CD14-positive monocyte (primary cell): ENCODE results near the gene ADH4. TPM values are rescaled to one million over a fixed set of nuclear protein-coding genes. Genes with fewer than 3 reads are reported as not detected.

Source experiments
- DNase-seq, 3 donors: peaks; one replicate each; pipeline ENCODE4 v3.0.0-alpha.2; 2011 to 2022
- H2AFZ ChIP-seq: 2 replicates; pipeline ENCODE4 v1.6.0; 2012; ENCODE audit warnings: mild to moderate bottlenecking, low read depth, low read length, inconsistent platforms; ENCODE audit not compliant: insufficient read depth, poor library complexity, severe bottlenecking
- H3K27ac ChIP-seq, 2 donors: 1 replicate in 1 of 2; 2 replicates in 1 of 2; pipeline ENCODE4 v1.5.1; 2012 to 2013; ENCODE audit warnings: low read length in 2 of 2, control low read depth in 1 of 2, inconsistent platforms in 1 of 2, low read depth in 1 of 2, mild to moderate bottlenecking in 1 of 2
- H3K27me3 ChIP-seq, 2 donors: one replicate each; pipeline versions ENCODE4 v1.6.0 to v1.6.1; 2011 to 2013; ENCODE audit warnings: low read length in 2 of 2; ENCODE audit not compliant: control insufficient read depth in 2 of 2, insufficient read depth in 2 of 2
- H3K36me3 ChIP-seq, 2 donors: replicated peaks in 1 of 2; 1 replicate in 1 of 2; 2 replicates in 1 of 2; pipeline versions ENCODE4 v1.5.1 to v1.6.1; 2012 to 2013; ENCODE audit warnings: low read length in 2 of 2, control low read depth in 1 of 2, inconsistent platforms in 1 of 2, mild to moderate bottlenecking in 1 of 2; ENCODE audit not compliant: insufficient read depth in 2 of 2, control insufficient read depth in 1 of 2
- H3K4me1 ChIP-seq, 2 donors: 1 replicate in 1 of 2; 2 replicates in 1 of 2; pipeline versions ENCODE4 v1.5.1 to v1.6.1; 2012 to 2013; ENCODE audit warnings: low read length in 2 of 2, control low read depth in 1 of 2, inconsistent platforms in 1 of 2, mild to moderate bottlenecking in 1 of 2, moderate library complexity in 1 of 2; ENCODE audit not compliant: insufficient read depth in 2 of 2, control insufficient read depth in 1 of 2
- H3K4me2 ChIP-seq: replicated peaks from 2 replicates; pipeline ENCODE3; 2012; ENCODE audit warnings: low read length, moderate library complexity, mild to moderate bottlenecking; ENCODE audit not compliant: poor library complexity, severe bottlenecking; ENCODE audit errors: extremely low read depth
- H3K4me3 ChIP-seq, 3 experiments: fragments of 200-600 bp in 1 of 3; sonication (generic) in 1 of 3; replicated peaks in 1 of 3; 1 replicate in 2 of 3; 2 replicates in 1 of 3; pipeline ENCODE4 v1.5.1; 2011 to 2013; ENCODE audit warnings: low read length in 3 of 3, mild to moderate bottlenecking in 3 of 3, control low read depth in 2 of 3, low read depth in 2 of 3, inconsistent platforms in 1 of 3, moderate library complexity in 1 of 3
- H3K79me2 ChIP-seq: 2 replicates; pipeline ENCODE4 v1.6.0; 2012; ENCODE audit warnings: mild to moderate bottlenecking, control low read depth, inconsistent platforms, low read length, moderate library complexity; ENCODE audit not compliant: insufficient read depth
- H3K9ac ChIP-seq: 2 replicates; pipeline ENCODE4 v1.6.0; 2017; ENCODE audit warnings: low read length, mild to moderate bottlenecking; ENCODE audit not compliant: insufficient read depth, poor library complexity, severe bottlenecking
- H3K9me3 ChIP-seq, 2 donors: replicated peaks in 1 of 2; 1 replicate in 1 of 2; 2 replicates in 1 of 2; pipeline versions ENCODE4 v1.5.1 to v1.6.1; 2012 to 2013; ENCODE audit warnings: low read length in 2 of 2, control low read depth in 1 of 2; ENCODE audit not compliant: control insufficient read depth in 1 of 2, insufficient read depth in 1 of 2
- H4K20me1 ChIP-seq: 2 replicates; pipeline ENCODE4 v1.6.0; 2012; ENCODE audit warnings: mild to moderate bottlenecking, low read length, control low read depth, moderate library complexity; ENCODE audit not compliant: insufficient read depth
- H3K27ac Mint-ChIP-seq, 7 donors: one replicate each; pipeline ENCODE4 v1.8.0; 2020; ENCODE audit warnings: mild to moderate bottlenecking in 7 of 7, mixed read lengths in 7 of 7, moderate library complexity in 6 of 7, inconsistent platforms in 2 of 7
- H3K27me3 Mint-ChIP-seq, 3 donors: one replicate each; pipeline ENCODE4 v1.8.0; 2021 to 2022; ENCODE audit warnings: low read depth in 3 of 3, mild to moderate bottlenecking in 3 of 3, mixed read lengths in 3 of 3, moderate library complexity in 3 of 3, inconsistent platforms in 1 of 3
- H3K36me3 Mint-ChIP-seq, 2 donors: one replicate each; pipeline ENCODE4 v1.8.0; 2020; ENCODE audit warnings: mixed read lengths in 2 of 2, inconsistent platforms in 1 of 2, mild to moderate bottlenecking in 1 of 2
- H3K4me1 Mint-ChIP-seq: one replicate; pipeline ENCODE4 v1.8.0; 2020; ENCODE audit warnings: mild to moderate bottlenecking, mixed read lengths
- H3K4me3 Mint-ChIP-seq, 2 donors: one replicate each; pipeline ENCODE4 v1.8.0; 2020; ENCODE audit warnings: mild to moderate bottlenecking in 2 of 2, mixed read lengths in 2 of 2, moderate library complexity in 1 of 2
- H3K9me3 Mint-ChIP-seq, 7 donors: one replicate each; pipeline ENCODE4 v1.8.0; 2020 to 2022; ENCODE audit warnings: mixed read lengths in 7 of 7, mild to moderate bottlenecking in 6 of 7, moderate library complexity in 6 of 7, inconsistent platforms in 2 of 7
- WGBS: methylation state at CpG from one replicate; pipeline ENCODE4 v1.1.5; 2013; ENCODE audit warnings: missing lambda C conversion rate; ENCODE audit not compliant: insufficient coverage; 5-methylcytosine and 5-hydroxymethylcytosine counted together
- intact Hi-C, 2 donors: fragments of 100-400 bp; cut with micrococcal nuclease; formaldehyde crosslinking; loops; one replicate each; pipeline versions ENCODE4 v1.15.0 to v1.15.1; 2023
- polyA plus RNA-seq, 3 donors: library from polyadenylated mRNA; depleted of rRNA in 1 of 3; unstranded in 2 of 3; stranded (reverse) in 1 of 3; fragments of 300-500 nt in 2 of 3; fragments of >200 nt in 1 of 3; fragmentation: Illumina TruSeq in 2 of 3; gene quantifications; 1 replicate in 2 of 3; 2 replicates in 1 of 3; pipeline ENCODE4 v1.2.3, GENCODE V29; 2012 to 2021
- TF ChIP-seq, protein P1 (sequence below): fragments of 200-600 bp; IDR thresholded peaks from one replicate; pipeline ENCODE4 v1.8.0; 2022; ENCODE audit warnings: antibody characterized with exemption, mild to moderate bottlenecking

Gene ADH4
- polyA plus RNA-seq, 3 donors: not detected

DNA sequence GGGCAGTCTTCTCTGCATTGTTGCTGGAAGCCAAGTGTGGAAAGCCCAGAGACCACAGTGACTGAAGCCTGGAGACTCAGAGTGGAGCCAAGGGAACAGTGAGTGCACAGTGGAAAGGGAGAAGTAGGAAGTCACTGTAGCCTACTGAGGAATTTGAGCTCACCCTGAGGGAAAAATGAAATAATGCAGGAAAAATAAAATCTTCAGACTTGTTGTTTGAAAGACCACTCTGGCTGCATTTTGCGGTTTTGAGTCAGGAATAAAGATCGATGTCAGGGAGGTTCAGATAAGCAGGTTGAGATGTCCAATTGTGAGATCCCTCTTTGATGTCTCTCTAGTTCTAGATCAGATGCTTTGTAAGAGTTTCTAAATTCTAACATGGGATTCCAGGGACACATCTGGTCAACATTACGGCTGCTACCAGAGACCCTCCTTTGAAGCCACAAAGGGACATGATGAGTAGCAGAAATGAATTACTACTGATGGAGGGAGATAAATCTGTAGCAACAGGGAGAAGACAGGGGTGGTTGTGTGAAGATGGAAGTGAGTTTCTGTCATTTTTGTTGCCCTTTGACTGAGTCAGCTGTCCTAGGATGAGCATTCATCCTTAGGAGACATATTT is 8.4 kb downstream of the ADH4 start:
- H3K27ac ChIP-seq: no peak overlapping the region
- Mint-ChIP-seq H3K4me3 (no peak overlapping the region), H3K4me1 (no peaks in the 10 kb centered on the region), H3K9me3 (peaks cover 0 to 2% (median 0%) of the 10 kb centered on the region in 7 donors), H3K36me3 (no peaks in the 10 kb centered on the region), H3K27me3 (no peaks in the 10 kb centered on the region), H3K27ac (no peak overlapping the region)
- H4K20me1 ChIP-seq: no peaks in the 10 kb centered on the region
- TF ChIP-seq, protein P1, sequence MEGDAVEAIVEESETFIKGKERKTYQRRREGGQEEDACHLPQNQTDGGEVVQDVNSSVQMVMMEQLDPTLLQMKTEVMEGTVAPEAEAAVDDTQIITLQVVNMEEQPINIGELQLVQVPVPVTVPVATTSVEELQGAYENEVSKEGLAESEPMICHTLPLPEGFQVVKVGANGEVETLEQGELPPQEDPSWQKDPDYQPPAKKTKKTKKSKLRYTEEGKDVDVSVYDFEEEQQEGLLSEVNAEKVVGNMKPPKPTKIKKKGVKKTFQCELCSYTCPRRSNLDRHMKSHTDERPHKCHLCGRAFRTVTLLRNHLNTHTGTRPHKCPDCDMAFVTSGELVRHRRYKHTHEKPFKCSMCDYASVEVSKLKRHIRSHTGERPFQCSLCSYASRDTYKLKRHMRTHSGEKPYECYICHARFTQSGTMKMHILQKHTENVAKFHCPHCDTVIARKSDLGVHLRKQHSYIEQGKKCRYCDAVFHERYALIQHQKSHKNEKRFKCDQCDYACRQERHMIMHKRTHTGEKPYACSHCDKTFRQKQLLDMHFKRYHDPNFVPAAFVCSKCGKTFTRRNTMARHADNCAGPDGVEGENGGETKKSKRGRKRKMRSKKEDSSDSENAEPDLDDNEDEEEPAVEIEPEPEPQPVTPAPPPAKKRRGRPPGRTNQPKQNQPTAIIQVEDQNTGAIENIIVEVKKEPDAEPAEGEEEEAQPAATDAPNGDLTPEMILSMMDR: no peak
- H3K4me2 ChIP-seq: no peak overlapping the region
- H3K27me3 ChIP-seq: no peaks in the 10 kb centered on the region
- no peak overlapping the region for H3K4me3 ChIP-seq
- no peaks in the 10 kb centered on the region for H3K79me2 ChIP-seq
- H3K4me1 ChIP-seq: no peaks in the 10 kb centered on the region
- no peaks in the 10 kb centered on the region for H3K36me3 ChIP-seq
- intact Hi-C loops: no loop called here
- 71% methylated on average over 2 of the region's 3 CpGs for WGBS
- no peak for DNase-seq
- H2AFZ ChIP-seq: no peak overlapping the region
- no peak overlapping the region for H3K9ac ChIP-seq
- no peaks in the 10 kb centered on the region for H3K9me3 ChIP-seq

DNA sequence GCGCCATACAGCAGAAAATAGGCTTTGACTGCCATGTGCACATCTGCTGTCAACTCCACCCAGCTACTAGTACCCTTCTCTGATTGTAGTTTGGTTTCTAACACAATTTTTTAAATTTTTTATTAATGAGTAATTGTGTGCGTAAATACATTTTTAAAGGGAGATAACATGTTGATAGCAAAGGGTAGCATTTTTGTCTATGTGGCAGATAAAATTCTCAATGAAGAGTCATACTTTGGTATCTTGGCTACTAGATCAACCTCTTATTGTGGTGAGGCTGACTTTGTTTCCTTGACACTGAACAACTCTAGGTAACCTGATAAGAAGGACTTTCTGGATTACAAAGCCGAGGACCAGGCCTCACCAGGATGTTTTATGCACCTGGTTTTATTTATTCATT is 9.5 kb downstream of the ADH4 start:
- Histone ChIP-seq H3K79me2 (no peaks in the 10 kb centered on the region), H3K27me3 (no peaks in the 10 kb centered on the region), H3K9ac (no peak overlapping the region), H3K9me3 (no peaks in the 10 kb centered on the region), H2AFZ (no peak overlapping the region), H3K4me3 (no peak overlapping the region), H3K4me2 (no peak overlapping the region), H3K27ac (no peak overlapping the region), H4K20me1 (no peaks in the 10 kb centered on the region), H3K36me3 (no peaks in the 10 kb centered on the region), H3K4me1 (no peaks in the 10 kb centered on the region)
- DNase-seq: no peak
- peaks cover 0 to 2% (median 0%) of the 10 kb centered on the region in 7 donors for H3K9me3 Mint-ChIP-seq
- H3K4me3 Mint-ChIP-seq: no peak overlapping the region
- no peaks in the 10 kb centered on the region for H3K36me3 Mint-ChIP-seq
- H3K27ac Mint-ChIP-seq: no peak overlapping the region
- H3K27me3 Mint-ChIP-seq: no peaks in the 10 kb centered on the region
- intact Hi-C loops: no loop called here
- 100% methylated on average over 1 of the region's 3 CpGs for WGBS
- TF ChIP-seq, protein P1: no peak
- H3K4me1 Mint-ChIP-seq: no peaks in the 10 kb centered on the region
